ENCODE results near the gene FRMD8. TPM values are rescaled to one million over a fixed set of nuclear protein-coding genes. Genes with fewer than 3 reads are reported as not detected.

Gene FRMD8
- total and polyA plus RNA-seq, 2 experiments from 2014 or later: 32.6 to 64.6 TPM

GRCh38 chr11:65454311-65454695 is 67.9 kb downstream of the FRMD8 start:
- H3K4me3 ChIP-seq: no peak overlapping the region
- TF ChIP-seq CTCF (IDR thresholded peaks at IDR 0.05; ENCODE audit: low read depth, low read length): no peak
- H3K27me3 ChIP-seq: no peaks in the 10 kb centered on the region
- H3K27ac ChIP-seq: no peak overlapping the region
- no peaks in the 10 kb centered on the region for H3K9me3 ChIP-seq (ENCODE audit: low read depth)
- H3K36me3 ChIP-seq: no peaks in the 10 kb centered on the region
- peak in 1 of 2 donors; percentile 40 for DNase-seq (ENCODE audit: low read depth in 1 of 2, low spot score in 1 of 2)
- H3K4me1 ChIP-seq (ENCODE audit: low read depth): no peaks in the 10 kb centered on the region

- H3K4me3 ChIP-seq: peak overlapping the region; percentile 34
- H3K27me3 ChIP-seq: no peaks in the 10 kb centered on the region
- H3K9me3 ChIP-seq (ENCODE audit: low read depth): no peaks in the 10 kb centered on the region
- no peaks in the 10 kb centered on the region for H3K36me3 ChIP-seq
- peaks cover 4% of the 10 kb centered on the region for H3K4me1 ChIP-seq (ENCODE audit: low read depth)
- peak; percentile 86 to 91 for DNase-seq (ENCODE audit: low read depth in 1 of 2, low spot score in 1 of 2)
- TF ChIP-seq CTCF (IDR thresholded peaks at IDR 0.05; ENCODE audit: low read depth, low read length): peak; percentile 25
- H3K27ac ChIP-seq: peak overlapping the region; percentile 17
Measured at GRCh38 chr11:65454696-65455456, 68.4 kb downstream of the FRMD8 start.

- DNase-seq (ENCODE audit: low read depth in 1 of 2, low spot score in 1 of 2): no peak
- no peak for TF ChIP-seq CTCF (IDR thresholded peaks at IDR 0.05; ENCODE audit: low read depth, low read length)
- Histone ChIP-seq H3K4me1 (ENCODE audit: low read depth) (peaks cover 4% of the 10 kb centered on the region), H3K4me3 (no peak overlapping the region), H3K27ac (no peak overlapping the region), H3K36me3 (no peaks in the 10 kb centered on the region), H3K27me3 (no peaks in the 10 kb centered on the region), H3K9me3 (ENCODE audit: low read depth) (no peaks in the 10 kb centered on the region)
Measured at GRCh38 chr11:65456418-65456817, 70.0 kb downstream of the FRMD8 start.

GRCh38 chr11:65459552-65459951 is 73.1 kb downstream of the FRMD8 start:
- no peak for TF ChIP-seq CTCF (IDR thresholded peaks at IDR 0.05; ENCODE audit: low read depth, low read length)

More at GRCh38 chr11:65459552-65459951, 73.1 kb downstream of the FRMD8 start:
- peaks cover 4% of the 10 kb centered on the region for H3K4me1 ChIP-seq (ENCODE audit: low read depth)
- no peaks in the 10 kb centered on the region for H3K27me3 ChIP-seq
- no peaks in the 10 kb centered on the region for H3K9me3 ChIP-seq (ENCODE audit: low read depth)
- no peak for DNase-seq (ENCODE audit: low read depth in 1 of 2, low spot score in 1 of 2)
- no peak overlapping the region for H3K27ac ChIP-seq
- no peak overlapping the region for H3K4me3 ChIP-seq
- H3K36me3 ChIP-seq: no peaks in the 10 kb centered on the region

Other genes with a start within 250 kb of the FRMD8 start
- gene SPDYC, start 216.4 kb upstream of the FRMD8 start, total RNA-seq: 0.24 TPM in 1 of 2 replicates, not detected in the other
- not detected in 2 replicates for gene SPDYC, start 216.4 kb upstream of the FRMD8 start, polyA plus RNA-seq
- gene CAPN1, start 204.7 kb upstream of the FRMD8 start, total RNA-seq: 131 and 185 TPM in 2 replicates
- 118 and 156 TPM in 2 replicates for gene CAPN1, start 204.7 kb upstream of the FRMD8 start, polyA plus RNA-seq
- gene POLA2, start 124.7 kb upstream of the FRMD8 start, total RNA-seq: 20.3 and 21.2 TPM in 2 replicates
- gene POLA2, start 124.7 kb upstream of the FRMD8 start, polyA plus RNA-seq: 20.3 and 31.7 TPM in 2 replicates
- 1.1 and 2.1 TPM in 2 replicates for gene CDC42EP2, start 71.8 kb upstream of the FRMD8 start, total RNA-seq
- 0.26 and 1.5 TPM in 2 replicates for gene CDC42EP2, start 71.8 kb upstream of the FRMD8 start, polyA plus RNA-seq
- gene DPF2, start 52.8 kb upstream of the FRMD8 start, total RNA-seq: 57.3 and 86.1 TPM in 2 replicates
- gene DPF2, start 52.8 kb upstream of the FRMD8 start, polyA plus RNA-seq: 83.9 and 130 TPM in 2 replicates
- gene TIGD3, start 31.9 kb upstream of the FRMD8 start, total RNA-seq: 1.7 and 2.9 TPM in 2 replicates
- 0.88 and 1.2 TPM in 2 replicates for gene TIGD3, start 31.9 kb upstream of the FRMD8 start, polyA plus RNA-seq
- gene SLC25A45, start 4.0 kb upstream of the FRMD8 start, total RNA-seq: 3.0 and 4.8 TPM in 2 replicates
- 4.5 and 10.5 TPM in 2 replicates for gene SLC25A45, start 4.0 kb upstream of the FRMD8 start, polyA plus RNA-seq
- gene NEAT1, start 36.2 kb downstream of the FRMD8 start, total RNA-seq: 3.4 and 11.3 TPM in 2 replicates
- 4.2 and 5.6 TPM in 2 replicates for gene NEAT1, start 36.2 kb downstream of the FRMD8 start, polyA plus RNA-seq
- 3,311 and 7,439 TPM in 2 replicates for gene MALAT1, start 112.4 kb downstream of the FRMD8 start, total RNA-seq
- 16,838 and 18,899 TPM in 2 replicates for gene MALAT1, start 112.4 kb downstream of the FRMD8 start, polyA plus RNA-seq
- gene SCYL1, start 138.4 kb downstream of the FRMD8 start, total RNA-seq: 157 and 168 TPM in 2 replicates
- 139 and 146 TPM in 2 replicates for gene SCYL1, start 138.4 kb downstream of the FRMD8 start, polyA plus RNA-seq
- 61.8 and 98.3 TPM in 2 replicates for gene LTBP3, start 171.7 kb downstream of the FRMD8 start, total RNA-seq
- 53.7 and 60.9 TPM in 2 replicates for gene LTBP3, start 171.7 kb downstream of the FRMD8 start, polyA plus RNA-seq
- 56.6 and 57.4 TPM in 2 replicates for gene ZNRD2, start 183.8 kb downstream of the FRMD8 start, total RNA-seq
- gene ZNRD2, start 183.8 kb downstream of the FRMD8 start, polyA plus RNA-seq: 55.7 and 70.5 TPM in 2 replicates
- gene FAM89B, start 185.9 kb downstream of the FRMD8 start, total RNA-seq: 42.9 and 71.8 TPM in 2 replicates
- 96.0 and 132 TPM in 2 replicates for gene FAM89B, start 185.9 kb downstream of the FRMD8 start, polyA plus RNA-seq
- 14.9 and 50.5 TPM in 2 replicates for gene EHBP1L1, start 189.4 kb downstream of the FRMD8 start, total RNA-seq
- gene EHBP1L1, start 189.4 kb downstream of the FRMD8 start, polyA plus RNA-seq: 14.2 and 30.0 TPM in 2 replicates
- 0.25 TPM in 1 of 2 replicates, not detected in the other for gene KCNK7, start 209.2 kb downstream of the FRMD8 start, total RNA-seq
- not detected in 2 replicates for gene KCNK7, start 209.2 kb downstream of the FRMD8 start, polyA plus RNA-seq
- gene MAP3K11, start 227.6 kb downstream of the FRMD8 start, total RNA-seq: 44.8 and 63.1 TPM in 2 replicates
- 25.9 and 31.2 TPM in 2 replicates for gene MAP3K11, start 227.6 kb downstream of the FRMD8 start, polyA plus RNA-seq
- gene PCNX3, start 229.1 kb downstream of the FRMD8 start, total RNA-seq: 40.9 and 42.7 TPM in 2 replicates
- 18.9 and 22.0 TPM in 2 replicates for gene PCNX3, start 229.1 kb downstream of the FRMD8 start, polyA plus RNA-seq

Measured in cardiac muscle cell (in vitro differentiated cells and primary cell).